Stimulated activated CD4-positive, alpha-beta T cell treated with anti-CD3 and anti-CD28 coated beads, Interleukin-1b, Interleukin-23, amount 100 ng/mL, for 4 hours (primary cell): ENCODE data around the gene TBC1D22A.

Experiments used
- DNase-seq, 2 donors: peaks; one replicate each; pipeline ENCODE4 v3.0.0-alpha.2; 2020; ENCODE audit warnings: low read depth in 2 of 2

Gene TBC1D22A

DNA sequence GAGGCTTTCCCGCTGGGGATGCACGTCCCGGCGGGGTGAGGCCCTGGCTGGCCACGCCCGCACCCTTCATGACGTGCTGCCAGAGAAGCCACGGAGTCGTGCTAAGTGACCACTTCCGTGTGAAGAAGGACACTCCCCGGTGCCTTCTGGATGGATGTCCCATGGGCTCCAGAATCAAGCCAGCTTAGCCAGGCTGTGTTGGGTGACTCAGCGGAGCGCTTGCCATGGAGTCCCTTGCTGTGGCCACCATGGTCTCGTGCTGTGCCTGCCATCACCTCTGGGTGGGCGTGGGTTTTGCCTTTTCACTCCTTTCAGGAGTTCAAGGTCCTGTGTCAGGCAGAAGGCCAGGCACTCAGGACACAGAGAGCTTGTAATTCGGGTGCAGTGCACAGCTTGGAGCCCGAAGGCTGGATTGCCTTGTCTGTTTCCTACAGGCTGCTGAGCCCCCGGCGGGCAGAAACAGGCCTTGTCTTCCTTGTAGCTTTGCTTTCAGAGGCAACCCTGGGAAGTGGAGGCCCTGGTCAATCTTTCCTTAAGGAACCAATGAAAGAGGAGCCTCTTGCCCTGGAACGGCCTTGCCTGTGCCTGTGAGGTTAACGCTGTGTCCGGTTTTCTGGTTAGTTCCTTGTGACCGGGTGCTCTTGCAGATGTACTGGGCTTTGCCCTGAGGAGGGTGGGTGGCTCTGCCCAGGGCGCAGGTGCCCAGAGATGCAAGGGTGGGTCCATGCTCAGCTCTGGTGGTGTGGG is 268.6 kb downstream of the TBC1D22A start:
- no peak for DNase-seq

DNA sequence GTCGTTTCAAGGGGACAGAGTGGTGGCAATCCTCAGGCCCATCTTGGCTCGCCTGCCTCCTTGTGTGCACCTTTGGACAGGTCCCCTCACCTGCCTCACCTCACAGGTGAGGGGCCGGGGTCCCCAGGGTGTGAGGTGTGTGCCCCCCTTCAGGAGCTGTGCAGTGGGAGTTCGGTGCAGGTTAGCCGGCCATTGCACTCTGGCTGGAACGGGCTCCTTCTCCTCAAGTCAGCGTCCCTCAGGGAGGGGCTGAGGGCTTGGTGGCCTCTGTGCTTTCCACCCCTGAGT is 269.1 kb downstream of the TBC1D22A start:
- DNase-seq, result no peak

DNA sequence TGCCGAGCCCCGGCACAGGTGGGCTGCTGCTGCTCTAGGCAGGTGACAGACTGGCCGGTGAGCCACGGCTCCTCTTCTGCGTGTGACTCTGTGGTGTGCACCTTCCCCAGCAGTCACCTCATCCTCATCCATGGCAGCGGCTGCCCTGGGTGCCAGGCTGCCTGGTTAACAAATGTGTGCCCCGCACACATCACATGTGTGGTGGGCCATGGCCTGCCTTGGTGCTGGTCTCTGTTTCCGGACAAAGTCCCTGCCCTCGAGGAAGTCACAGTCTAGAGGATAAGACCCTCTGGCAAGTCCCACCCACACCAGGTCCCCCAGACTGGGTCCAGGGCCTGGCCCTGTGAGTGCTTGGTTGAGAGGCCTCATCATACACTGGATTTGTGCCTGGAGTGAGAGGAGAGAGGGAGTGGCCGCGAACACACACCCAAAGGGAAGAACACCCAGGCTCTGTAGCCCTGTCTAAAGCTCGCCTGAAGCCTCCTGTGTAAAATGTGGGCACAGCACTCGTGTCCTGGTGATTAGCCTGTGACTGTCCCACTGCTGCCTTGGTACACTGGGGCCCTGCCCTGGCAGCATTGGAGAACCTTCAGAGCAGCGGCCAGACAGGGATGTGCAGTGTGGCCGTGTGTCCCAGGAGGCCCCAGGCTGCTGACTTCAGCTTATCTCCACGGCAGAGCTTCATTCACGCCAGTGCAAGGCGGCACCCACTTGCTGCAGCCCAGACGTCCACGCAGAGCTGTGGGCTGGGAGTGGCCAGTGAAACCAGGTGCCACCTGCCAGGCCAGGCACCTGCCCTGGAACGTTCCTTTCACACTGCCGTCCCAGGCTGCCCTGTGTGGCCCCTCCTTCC is 269.9 kb downstream of the TBC1D22A start:
- no peak for DNase-seq

DNA sequence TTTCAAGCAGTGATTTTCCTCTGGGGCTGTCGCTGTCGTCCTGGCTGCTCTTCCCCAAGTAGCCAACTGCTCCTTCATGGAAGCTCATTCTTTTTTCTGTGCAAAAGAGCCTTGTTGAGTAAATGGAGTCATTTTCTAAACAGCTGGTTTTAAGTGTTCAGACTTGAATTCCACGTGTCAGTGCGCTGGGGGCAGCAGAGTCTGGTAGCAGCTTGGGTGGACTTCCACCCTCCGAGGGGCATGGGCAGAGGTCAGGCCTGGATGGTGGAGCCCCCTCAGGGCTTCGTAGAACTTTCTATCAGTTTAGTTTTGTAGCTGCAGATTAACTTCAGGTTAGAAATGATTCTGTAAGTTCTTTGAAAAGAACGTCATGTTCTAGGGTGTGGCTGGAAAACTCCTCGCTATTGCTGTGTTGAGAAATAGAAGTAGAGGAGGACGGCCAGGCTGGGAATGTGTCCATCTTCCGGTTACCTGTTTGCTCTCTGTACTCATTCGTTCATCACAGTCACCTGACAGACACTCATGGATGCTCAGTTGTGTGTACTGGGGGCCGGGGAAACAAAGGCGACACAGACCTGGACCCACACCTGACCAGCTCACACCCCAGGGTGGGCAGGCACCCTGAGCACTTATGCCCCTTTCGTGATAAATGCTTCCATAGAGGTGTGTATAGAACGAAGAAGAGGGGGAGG is 270.7 kb downstream of the TBC1D22A start:
- DNase-seq, result no peak

DNA sequence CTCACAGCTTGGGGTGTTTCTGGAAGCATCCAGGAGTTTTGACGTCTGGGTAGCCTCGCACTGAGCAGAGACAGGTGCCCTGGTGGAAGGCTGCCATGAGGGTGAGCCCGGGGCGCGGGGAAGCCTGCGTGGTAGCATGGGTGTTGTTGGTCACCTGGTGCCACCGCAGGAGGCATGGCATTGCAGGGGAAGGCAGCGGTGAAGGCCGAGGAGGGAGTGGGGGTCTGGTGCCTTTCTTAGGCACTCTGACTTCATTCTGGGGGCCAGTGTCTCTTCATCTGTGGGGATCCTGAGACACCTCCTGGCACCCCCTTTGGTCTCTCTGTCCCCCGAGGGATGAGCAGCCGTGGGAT is 271.2 kb downstream of the TBC1D22A start:
- DNase-seq, result no peak

DNA sequence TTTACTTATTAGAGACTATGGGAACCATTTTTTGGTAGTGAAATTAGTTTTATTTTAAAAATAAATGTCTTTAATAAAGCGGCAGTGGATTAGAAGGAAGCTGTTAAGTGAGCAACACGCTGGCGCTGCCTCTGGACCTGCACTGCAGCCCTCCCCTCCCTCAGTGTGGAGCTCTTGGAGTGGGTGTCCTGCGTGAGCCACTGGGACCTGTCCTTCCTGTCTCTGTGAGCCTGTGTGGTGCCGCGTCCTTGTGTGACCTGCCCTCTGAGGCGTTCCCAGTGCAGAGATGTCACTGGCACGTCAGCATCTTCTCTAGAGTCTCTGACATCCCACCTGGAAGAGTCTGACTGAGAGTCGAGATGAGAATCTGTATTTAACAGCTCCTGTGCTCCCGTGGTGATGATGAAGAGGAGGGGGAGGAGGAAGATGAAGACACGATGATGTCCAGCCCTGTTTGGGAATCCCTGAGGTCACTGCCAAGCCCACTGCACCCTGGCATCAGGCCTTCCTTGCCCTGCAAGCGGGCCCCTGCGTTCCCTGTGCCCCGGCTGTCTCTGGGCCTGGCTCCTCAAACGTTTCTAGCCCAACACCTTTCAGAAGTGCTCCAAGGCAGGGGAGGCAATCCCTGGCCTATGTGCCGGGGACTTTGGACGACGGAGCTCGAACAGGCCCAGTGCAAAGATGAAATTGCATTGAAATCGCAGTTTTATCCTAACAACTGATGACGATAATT is 271.8 kb downstream of the TBC1D22A start:
- DNase-seq, result no peak

DNA sequence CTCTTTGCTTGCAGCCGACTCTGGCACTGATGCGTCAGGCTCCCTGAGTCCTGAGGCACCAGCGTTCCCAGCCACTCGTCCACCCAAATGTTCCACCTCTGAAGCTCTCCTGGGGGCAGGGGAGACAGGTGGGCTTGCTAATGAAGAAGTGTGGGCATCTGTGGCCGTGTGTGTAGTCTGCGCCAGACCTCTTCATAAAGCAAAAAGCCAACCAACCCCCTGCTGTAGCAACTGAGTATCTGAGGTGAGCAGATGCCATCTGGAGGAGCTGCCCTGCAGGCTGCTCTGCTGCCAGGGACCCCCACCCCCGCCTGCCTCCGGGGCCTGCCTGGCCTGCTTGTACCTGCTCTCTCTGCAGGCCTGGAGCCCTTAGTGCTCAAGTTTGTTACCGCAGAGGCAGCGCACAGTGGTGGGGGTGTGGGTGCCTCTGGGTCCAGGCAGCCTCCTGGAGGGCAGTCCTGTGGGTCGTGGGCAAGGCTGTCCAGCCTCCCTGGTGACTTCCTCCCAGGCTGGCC is 272.5 kb downstream of the TBC1D22A start:
- DNase-seq, result no peak

DNA sequence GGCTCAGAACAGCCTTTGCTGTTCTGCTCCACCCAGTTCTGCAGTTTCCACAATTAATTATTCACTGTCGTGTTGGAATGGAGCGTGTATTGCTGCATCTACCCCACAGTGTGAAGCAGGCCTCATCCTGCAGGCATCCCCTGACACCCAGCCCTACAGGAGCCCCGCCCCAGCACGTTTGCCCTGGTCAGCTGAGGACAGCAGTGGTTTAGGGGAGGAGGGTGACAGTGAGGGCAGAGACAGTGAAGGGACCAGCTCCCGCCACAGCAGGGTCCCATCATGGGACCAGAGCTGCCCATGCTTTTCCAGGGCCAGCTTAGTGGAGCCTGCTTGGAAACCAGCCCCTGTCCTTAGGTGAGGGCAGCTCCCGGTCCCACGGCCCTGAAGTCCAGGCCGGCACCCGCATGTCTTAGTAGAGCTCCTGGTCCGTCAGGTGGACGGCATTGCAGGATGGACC is 273.0 kb downstream of the TBC1D22A start:
- no peak for DNase-seq

DNA sequence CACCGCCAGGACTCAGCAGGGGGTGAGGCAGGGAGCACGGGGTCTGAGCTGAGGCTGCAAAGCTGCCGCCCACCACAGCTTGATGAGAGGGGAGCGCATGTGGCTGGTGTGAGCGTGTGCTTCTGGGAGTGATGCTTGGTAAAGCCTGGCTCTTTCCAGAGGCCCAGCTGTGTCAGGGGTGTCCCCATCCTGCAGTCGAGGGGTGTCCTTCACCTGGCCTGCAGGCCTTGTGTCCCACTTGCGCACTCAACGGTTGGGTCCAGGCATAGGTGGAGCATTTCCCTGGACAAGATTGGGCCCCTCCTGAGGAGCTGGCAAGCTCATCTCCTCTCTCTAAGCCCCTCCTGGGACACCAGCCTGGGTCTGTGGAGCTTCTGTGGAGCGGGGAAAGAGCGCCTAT is 273.9 kb downstream of the TBC1D22A start:
- DNase-seq, result no peak

DNA sequence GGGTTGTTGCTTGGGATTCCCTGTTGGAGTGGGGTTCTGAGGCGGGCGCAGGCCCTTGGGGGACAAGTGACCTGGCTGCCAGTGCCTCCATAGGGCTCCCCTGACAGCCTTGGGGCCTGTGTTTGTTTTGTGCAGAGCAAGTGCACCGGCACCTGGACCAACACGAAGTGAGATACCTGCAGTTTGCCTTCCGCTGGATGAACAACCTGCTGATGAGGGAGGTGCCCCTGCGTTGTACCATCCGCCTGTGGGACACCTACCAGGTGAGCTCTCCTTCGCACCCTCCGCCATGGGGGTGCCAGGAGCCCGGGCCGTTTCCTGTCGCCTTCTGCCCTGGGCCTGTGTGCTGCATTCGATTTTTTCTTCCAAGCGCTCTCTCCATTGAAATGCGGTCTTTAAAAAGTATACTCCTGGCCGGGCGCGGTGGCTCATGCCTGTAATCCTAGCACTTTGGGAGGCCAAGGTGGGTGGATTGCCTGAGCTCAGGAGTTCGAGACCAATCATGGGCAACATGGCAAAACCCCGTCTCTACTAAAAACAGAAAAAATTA is 274.6 kb downstream of the TBC1D22A start:
- DNase-seq, result no peak

DNA sequence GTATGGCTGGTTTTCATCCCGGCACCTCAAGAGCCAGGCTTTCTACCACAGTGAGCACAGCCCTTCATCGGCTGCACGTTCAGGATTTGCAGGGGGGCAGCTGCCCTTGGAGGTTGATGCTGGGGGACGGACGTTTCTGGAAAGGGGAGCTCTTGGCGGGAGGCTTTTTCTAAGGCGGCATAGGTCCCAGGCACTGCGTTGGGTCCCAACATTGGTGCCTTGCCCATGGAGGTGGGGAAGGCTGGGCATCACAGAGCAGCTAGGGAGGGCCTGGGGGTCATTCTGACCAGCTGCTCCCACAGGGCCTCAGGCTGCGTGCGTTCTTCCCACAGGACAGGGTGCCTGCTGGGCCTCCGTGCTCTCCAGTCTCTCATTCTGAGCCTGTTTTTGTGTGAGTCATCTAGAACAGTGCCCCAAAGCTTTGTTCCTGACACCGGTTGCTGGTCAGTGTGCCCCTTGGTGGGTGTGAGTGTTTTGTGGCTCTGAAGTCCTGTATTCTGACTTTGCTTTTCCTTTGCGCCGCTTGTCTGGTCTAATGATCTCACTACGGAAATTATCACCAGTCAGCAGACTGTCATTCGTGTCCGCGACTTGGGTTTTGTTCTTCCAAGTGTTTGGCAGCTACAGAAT is 275.9 kb downstream of the TBC1D22A start:
- DNase-seq, result no peak

DNA sequence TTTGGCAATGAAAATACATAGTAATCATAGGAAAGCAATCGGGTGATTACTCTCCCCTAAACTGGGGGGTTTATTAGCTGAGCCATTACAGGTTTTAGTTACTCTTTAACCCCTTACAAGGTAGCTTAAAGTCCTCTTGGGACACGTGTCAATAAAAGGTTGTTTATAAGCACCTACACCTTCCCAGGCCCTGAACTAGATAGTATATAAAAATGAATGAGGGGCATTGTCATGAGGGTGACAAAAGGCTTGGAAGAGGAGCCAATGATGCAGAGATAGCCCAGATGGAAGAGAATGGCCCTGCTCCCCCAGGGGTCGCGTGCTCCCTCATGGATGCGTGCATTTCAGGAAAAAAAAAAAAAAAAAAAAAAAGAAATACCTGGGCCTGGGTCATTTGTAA is 276.9 kb downstream of the TBC1D22A start:
- DNase-seq, result no peak

DNA sequence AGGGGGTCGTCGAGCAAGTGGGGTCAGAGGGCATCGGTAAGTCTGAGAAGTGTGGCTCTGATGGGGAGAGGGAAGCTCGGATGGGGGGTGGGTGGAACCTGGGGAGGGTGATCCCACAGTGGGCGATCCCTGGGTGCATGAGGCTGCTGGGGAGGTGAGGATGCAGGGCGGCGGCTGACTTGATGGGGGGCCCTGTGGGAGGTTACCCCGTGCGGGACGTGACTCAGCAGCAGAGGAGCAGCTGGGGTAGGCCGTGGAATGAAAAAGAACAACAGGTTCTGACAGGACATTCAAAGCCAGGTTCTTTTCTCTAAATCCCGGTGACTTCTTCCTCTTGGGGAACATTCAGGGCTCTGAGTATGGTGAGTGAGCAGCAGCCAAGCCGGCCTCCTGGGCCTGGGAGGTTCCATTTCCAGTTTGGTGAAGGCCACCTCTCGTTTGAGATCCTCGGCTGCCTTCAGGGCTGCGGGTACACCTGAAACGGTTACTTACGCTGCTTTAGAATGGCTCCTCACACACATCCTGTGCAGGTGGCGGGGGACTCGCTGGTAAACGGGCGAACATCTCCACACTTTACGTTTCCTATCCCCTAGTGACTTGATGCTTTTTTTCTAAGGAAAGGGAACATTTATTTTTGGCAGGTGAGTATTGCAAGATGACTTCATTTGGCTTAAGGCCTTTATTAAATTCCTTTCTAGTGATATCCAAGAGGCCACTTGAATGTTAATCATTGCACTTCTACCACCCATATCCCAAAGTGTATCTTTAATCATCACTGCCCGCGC is 278.2 kb downstream of the TBC1D22A start:
- DNase-seq, result no peak

DNA sequence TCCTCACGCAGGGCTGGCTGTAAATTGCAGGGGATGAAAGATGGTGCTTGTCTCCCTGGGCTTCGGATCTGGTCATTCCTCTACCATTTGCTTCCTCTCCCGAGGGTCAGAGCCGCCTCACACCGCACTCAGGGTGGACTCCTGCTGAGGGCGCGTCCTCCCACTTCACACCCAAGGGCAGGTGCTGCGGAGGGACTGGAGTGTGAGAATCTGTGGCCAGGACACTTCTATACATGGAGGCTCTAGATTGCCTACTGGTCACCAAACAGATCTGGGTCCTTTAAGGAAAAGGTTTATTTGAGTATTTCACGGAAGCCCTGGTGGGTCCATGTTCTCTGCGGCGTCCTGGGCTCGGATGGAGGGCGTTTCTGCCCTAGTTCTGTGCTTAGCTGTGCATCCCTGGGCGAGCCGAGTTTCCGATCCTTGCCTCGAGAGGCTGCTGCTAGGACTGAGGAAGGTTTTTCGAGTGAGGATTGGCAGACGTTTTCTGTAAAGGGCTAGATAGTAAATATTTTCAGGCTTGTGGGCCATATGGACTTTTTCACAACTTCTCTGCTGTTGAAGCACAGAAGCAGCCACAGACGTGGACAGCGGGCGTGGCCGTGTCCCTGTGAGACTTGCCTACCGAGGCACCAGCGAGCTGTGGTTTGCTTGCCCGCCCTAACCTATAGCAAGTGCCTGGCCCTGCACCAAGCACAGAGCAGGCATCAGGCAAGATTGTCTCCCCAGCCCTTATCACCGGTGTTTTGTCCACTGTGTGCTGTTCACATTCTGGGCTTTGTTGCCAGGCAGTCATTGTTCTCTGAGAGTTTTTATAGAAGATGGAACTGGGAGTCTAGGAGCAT is 279.0 kb downstream of the TBC1D22A start:
- DNase-seq, result no peak

DNA sequence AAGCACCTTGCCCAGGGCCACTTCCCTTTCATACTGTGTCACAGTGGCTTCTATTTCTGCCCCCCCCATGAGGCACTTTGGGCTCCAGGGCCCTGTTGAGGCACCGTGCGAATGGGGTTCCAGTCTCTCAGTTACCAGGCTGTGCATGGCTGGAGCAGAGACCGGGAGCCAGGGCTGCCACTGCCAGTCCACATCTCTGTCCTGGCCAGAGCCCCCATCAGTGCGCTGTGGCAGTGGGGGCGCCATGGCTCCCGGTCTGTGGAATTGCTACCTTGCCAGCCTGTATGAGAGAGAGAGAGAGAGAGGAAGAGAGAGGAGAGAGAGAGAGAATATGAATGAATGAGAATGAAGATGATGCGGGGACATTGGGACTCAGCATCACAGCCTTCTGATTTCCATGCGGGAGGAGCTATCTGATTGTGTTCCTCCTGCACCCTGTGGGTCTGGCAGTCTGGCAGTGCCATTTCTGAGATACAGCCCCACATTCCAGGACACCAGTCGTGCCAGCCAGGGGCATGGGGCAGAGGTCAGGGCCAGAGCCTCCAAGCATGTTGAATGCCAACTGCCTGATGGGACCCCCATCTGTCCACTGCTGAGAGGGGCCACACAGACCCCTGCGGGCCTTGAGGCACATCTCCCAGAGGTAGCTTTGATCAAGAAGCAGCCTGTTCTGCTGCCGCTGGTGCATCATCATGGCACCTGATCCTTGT is 279.8 kb downstream of the TBC1D22A start:
- no peak for DNase-seq

DNA sequence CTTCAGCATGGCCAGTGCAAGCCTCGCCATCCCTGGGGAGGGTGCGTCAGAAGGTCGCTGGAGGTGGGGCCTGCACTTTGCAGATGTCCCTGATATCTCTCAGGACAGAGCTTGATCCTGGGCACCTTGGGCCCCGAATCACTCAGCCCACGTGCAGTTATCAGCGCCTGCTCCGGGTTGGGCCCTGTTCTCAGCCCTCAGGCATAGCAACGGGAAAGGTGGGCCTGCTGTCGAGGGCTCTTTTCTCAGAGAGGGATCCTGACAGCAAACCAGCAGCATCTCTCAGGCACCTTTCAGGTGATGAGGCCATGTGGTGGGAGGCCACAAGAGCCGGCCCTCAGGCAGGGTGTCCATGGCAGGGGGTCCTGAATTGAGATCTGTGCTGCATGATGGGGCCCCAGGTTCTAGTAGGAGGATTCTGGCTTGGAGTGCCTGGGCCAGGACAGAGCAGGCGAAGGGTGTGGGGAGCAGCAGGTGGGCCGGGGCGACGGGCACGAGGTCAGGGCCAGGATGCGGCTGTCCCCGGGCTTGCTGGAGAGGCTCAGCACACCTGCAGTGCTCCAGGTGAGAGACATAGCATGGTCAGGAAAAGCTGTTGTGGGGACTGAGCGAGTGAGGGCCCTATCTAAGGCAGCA is 280.5 kb downstream of the TBC1D22A start:
- DNase-seq, result no peak

DNA sequence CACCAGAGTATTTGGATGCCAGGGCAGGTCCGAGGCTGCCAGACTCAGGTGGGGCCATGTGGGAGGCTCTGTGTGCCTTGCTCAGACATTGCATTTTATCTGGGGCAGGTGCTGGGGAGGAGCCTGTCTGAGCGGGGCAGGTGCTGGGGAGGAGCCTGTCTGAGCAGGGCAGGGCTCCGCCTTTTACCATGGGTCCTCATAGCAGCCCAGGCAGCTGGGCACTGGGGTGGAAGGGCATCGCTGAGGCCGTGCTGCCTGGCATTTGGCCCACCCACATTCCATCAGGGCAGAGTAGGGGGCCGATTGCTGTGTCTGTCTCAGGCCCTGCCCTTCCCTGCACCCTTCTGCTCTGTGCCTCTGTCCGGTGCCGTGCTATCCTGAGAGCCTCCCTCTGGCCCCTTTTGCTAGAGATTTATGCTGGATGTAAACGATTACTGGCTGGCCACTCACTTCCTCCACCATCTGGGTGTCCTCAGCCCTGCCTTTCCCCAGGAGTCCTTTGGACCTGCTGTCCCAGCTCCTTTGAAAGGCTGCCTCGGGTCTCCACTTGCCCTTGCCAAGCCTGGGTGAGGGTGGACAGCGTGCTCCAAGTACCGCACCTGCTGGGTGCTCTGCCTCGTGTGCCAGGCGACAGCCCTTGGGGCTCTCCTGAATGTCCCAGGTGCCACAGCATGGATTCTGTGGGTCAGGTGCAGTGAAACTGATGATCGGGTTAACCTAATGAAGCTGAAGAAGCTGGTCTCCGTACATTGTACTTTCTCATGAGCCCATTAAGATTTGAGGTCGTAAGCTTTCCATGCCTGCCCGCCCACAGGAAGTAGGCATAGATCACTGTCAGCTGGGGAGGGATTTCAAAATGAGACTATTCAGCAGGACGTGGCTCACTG is 281.6 kb downstream of the TBC1D22A start:
- DNase-seq, result no peak
